RCC 7860 (cell line): Measurements from ENCODE around the gene SEMG1.

Experiments
- DNase-seq: peaks from one replicate; pipeline ENCODE4 v3.0.0-alpha.2; 2015; ENCODE audit warnings: low spot score
- FAIRE-seq: peaks from 2 replicates; lab custom pipeline; 2012; peaks lifted over from hg19 to GRCh38; lab: Jason Lieb, UNC

SEMG1 gene

GRCh38 chr20:45218636-45219035, 11.8 kb downstream of the SEMG1 start:
- DNase-seq (no peak), FAIRE-seq (no peak)

DNA sequence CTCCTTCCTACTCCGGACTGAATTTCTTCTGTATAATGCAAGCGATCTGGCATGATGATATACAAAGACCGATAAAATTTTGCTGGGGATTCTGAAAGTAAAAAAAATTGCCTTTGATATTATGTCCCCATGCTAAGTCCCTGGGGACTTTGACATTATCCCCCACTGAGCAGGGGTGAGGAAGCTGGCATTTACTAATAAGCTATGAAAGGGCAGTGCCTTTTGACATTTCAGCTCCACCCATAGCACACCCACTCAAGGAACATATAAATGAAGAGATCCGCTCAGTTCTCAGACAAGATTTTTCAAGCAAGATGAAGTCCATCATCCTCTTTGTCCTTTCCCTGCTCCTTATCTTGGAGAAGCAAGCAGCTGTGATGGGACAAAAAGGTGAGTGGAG, 14.2 kb downstream of the SEMG1 start, which contains the start of gene SEMG2:
Gene SEMG2 (plus strand): TSS at position 298 of the 400 bp plus-strand sequence. CDS start 17 bp downstream, at position 315.
- no peak for DNase-seq
- no peak for FAIRE-seq

DNA sequence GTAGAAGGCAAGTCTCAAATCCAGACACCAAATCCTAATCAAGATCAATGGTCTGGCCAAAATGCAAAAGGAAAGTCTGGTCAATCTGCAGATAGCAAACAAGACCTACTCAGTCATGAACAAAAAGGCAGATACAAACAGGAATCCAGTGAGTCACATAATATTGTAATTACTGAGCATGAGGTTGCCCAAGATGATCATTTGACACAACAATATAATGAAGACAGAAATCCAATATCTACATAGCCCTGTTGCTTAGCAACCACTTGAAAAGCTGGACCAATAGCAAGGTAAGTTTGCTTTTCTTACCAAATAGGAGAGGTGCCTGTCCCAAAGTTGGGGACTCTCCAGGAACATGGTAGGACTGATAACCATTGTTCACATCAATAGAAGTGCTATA, 16.3 kb downstream of the SEMG1 start:
- FAIRE-seq, result no peak

DNA sequence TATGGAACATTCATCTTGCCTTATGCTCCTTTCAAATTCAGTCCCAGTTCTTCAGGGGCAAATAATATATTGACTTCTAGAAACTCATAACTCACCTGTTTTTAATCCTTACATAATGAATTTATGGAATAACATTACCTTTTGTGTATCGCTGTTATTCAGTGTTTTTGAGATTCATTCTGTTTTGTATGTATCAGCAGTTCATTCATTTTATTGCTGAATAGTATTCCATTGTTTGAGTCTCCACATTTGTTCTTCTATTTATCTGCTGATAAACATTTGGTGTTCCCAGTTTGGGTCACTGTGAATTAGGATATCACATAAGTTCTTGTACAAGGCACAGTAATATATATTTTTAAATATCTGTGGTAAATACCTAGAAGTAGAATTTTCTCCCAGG, 19.5 kb downstream of the SEMG1 start:
- no peak for FAIRE-seq
- DNase-seq, result no peak

More for the DNA sequence above, 16.3 kb downstream of the SEMG1 start:
- DNase-seq, result no peak

GRCh38 chr20:45229264-45230056, 22.6 kb downstream of the SEMG1 start:
- FAIRE-seq (no peak), DNase-seq (no peak)

DNA sequence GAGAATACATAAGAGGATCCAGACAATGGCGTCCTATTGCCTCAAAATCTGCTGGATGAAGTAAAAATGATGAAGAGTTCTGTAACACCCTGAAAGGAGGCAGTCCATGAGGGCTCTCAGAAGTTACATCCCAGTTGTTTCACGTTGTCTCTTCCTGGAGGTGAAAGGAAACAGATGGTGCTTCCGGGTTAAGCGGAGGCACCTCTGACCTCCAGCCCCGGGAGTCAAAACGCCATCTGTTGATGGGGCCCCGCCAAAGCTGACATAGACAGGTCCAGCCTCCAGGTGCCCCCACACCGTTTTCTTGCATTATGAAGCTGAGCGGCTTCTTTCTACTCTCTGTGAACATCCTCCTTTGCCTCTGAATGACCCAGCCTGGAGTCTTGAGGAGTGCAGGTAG, 23.8 kb downstream of the SEMG1 start:
- DNase-seq, result no peak
- no peak for FAIRE-seq

DNA sequence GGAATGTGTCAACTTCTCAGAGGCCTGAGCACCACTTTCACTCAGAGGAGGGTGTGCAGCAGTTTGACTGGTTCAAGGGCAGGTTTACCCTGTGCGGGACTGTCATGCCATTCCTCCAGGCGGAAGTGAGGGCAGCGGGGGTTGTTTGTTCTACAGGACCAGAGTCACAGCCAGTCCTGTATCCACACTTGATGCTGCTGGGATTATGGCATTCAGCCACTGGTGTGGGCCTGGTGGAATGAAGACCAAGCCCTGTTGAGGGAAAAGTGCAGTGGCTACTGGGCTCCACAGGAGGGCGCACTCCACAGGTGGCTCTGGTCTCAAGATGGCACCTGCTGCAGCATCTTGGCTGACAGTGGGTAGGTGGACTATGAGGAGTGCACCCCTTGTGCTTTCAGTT, 29.2 kb downstream of the SEMG1 start:
- DNase-seq (no peak), FAIRE-seq (no peak)

DNA sequence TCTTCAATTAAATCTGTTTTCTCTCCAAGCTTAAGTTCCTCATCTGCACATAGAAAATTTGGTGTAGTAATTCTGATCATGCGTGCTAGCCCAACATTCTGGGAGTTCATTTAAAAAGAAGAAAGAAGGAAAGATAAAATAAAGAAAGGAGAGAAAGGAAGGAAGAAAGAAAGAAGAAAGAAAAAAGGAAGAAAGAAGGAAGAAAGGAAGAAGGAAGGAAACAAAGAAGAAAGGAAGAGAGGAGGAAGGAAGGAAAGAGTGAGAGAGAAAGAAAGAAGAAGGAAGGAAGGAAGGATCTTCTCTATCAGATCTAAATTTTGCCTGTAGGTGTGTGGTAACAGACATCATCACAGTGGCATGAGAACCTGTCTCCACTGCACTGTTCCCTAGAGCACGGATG, 31.3 kb downstream of the SEMG1 start:
- FAIRE-seq (no peak), DNase-seq (no peak)

- no peak for DNase-seq
- no peak for FAIRE-seq
These were observed 39.3 kb downstream of the SEMG1 start for GRCh38 chr20:45246109-45246508.

- FAIRE-seq (no peak), DNase-seq (no peak)
These were observed 41.0 kb downstream of the SEMG1 start for GRCh38 chr20:45247865-45248264.

GRCh38 chr20:45248609-45249008, 41.8 kb downstream of the SEMG1 start:
- DNase-seq (no peak), FAIRE-seq (no peak)

- DNase-seq (no peak), FAIRE-seq (no peak)
These were observed 45.2 kb downstream of the SEMG1 start for GRCh38 chr20:45251884-45252560.

DNA sequence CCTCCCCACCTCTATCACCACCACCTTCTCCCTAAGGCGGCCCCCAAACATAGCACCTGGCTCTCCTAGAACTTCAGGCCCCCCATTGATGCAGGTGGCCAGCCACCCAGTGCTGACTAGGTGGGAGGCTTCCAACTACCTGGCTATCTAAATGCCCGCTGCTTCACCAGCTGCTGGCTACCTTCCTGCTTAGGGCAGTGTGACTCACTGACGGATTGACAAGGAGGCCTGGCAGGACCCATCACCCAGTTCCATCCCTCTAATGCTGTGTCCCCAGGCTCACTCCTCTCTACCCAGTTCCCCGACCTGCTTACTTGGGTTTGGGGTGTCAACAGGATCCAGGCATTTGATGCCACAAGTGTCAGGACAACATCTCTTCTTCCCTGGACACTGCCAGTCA, 46.4 kb downstream of the SEMG1 start:
- FAIRE-seq, result no peak

DNA sequence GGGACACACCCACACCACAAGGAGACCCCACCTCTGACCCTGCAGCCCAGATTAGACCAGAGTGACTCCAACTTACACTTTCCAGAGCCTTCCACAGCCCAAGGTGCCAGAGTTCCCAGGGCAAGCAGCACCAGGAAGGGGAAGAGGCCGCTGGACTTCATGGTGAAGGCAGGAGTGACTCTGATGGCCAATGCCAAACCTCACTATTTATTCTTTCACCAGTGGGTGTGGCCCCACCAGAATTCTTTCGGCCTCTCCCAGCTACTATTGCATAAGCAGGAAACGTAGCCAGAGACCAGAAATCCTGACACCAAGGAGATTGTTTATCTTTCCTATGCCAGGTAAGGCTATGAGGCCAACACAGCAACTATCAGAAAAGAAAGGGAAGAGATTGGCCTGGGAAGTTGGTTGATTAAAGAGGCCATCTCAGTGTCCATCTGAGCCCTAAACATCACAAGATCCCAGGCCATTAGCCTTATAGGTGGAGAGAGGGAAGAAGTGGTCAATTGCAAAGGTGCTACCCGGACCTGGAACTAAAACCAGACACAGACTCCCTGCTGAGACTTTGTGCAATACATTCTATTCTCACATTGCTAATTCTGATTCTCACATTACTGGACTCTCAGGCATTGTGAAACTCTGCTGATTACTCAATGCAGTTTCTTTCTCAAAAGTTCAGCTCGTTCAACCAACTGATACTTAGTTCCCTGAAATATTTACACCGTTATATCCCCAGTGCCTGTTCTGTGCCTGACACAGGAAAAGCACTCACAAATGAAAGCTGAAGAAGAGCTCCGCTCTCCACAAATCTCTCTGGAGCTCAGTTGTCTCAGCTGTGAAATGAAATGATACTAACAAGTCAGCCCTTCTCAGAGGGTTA, 47.8 kb downstream of the SEMG1 start, which contains the start of gene SLPI:
Gene SLPI (minus strand): TSS at position 182 of the 880 bp plus-strand sequence. CDS start 21 bp downstream, at position 161.
- DNase-seq (no peak), FAIRE-seq (no peak)

More for the DNA sequence above, 46.4 kb downstream of the SEMG1 start:
- DNase-seq, result no peak

DNA sequence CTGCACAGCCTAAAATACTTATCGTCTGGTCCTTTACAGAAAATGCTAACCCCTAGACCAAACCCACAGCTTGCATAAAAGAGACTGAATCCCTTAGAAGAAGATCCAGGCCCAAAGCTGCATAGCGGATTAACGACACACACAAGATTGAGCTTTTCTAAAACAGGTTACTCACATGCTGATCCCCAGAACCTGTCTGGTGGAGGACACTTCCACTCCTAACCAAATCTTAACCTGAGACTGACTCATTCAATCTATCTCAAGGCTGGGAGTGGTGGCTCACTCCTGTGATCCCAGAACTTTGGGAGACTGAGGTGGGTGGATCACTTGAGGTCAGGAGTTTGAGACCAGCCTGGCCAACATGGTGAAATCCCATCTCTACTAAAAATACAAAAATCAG, 50.3 kb downstream of the SEMG1 start:
- FAIRE-seq (no peak), DNase-seq (no peak)

GRCh38 chr20:45257711-45258110, 50.9 kb downstream of the SEMG1 start:
- no peak for FAIRE-seq

GRCh38 chr20:45258259-45258658, 51.4 kb downstream of the SEMG1 start:
- FAIRE-seq (no peak), DNase-seq (no peak)

More at GRCh38 chr20:45257711-45258110, 50.9 kb downstream of the SEMG1 start:
- no peak for DNase-seq

GRCh38 chr20:45258664-45259063, 51.8 kb downstream of the SEMG1 start:
- FAIRE-seq (no peak), DNase-seq (no peak)
